DOHH2 (cell line): ENCODE data around the gene CPLX1.

Source experiments
- H3F3A ChIP-seq: fragments of 200-600 bp; sonication (generic), shearing (Covaris generic); 2 replicates; pipeline ENCODE4 v1.6.0; 2016; ENCODE audit warnings: antibody characterized with exemption, mild to moderate bottlenecking; ENCODE audit not compliant: control insufficient read depth, insufficient read depth
- H3K27ac ChIP-seq: fragments of 200-600 bp; sonication (generic); 2 replicates; pipeline ENCODE4 v1.5.1; 2014; ENCODE audit warnings: low read depth, mild to moderate bottlenecking, low read length, moderate library complexity
- H3K27me3 ChIP-seq: fragments of 200-600 bp; sonication (generic); 2 replicates; pipeline ENCODE4 v1.6.1; 2014; ENCODE audit warnings: mild to moderate bottlenecking, low read length, mixed read lengths; ENCODE audit not compliant: control insufficient read depth
- H3K36me3 ChIP-seq: fragments of 200-600 bp; sonication (generic); 2 replicates; pipeline ENCODE4 v1.6.1; 2014; ENCODE audit warnings: mild to moderate bottlenecking, low read length, moderate library complexity, mixed read lengths; ENCODE audit not compliant: control insufficient read depth
- H3K4me1 ChIP-seq: fragments of 200-600 bp; sonication (generic); 2 replicates; pipeline ENCODE4 v1.6.1; 2014; ENCODE audit warnings: mild to moderate bottlenecking, low read length, mixed read lengths; ENCODE audit not compliant: control insufficient read depth
- H3K4me2 ChIP-seq: fragments of 200-600 bp; sonication (generic); 2 replicates; pipeline ENCODE4 v1.6.0; 2014; ENCODE audit warnings: mild to moderate bottlenecking, low read length, moderate library complexity
- H3K4me3 ChIP-seq: fragments of 200-600 bp; sonication (generic); 2 replicates; pipeline ENCODE4 v1.5.1; 2014; ENCODE audit warnings: mild to moderate bottlenecking, low read length, mixed read lengths
- H3K79me2 ChIP-seq: fragments of 200-600 bp; sonication (generic); 2 replicates; pipeline ENCODE4 v1.6.1; 2014; ENCODE audit warnings: mild to moderate bottlenecking, low read length, mixed read lengths; ENCODE audit not compliant: control insufficient read depth
- H3K9me2 ChIP-seq: fragments of 200-600 bp; sonication (generic); replicated peaks from 2 replicates; pipeline ENCODE4 v1.6.1; 2014; ENCODE audit warnings: mild to moderate bottlenecking, low read length, mixed read lengths; ENCODE audit not compliant: control insufficient read depth
- H3K9me3 ChIP-seq: fragments of 200-600 bp; sonication (generic); 2 replicates; pipeline ENCODE4 v1.6.1; 2014; ENCODE audit warnings: antibody characterized with exemption, low read length, mixed read lengths; ENCODE audit not compliant: control insufficient read depth, insufficient read depth
- H4K20me1 ChIP-seq: fragments of 200-600 bp; sonication (generic); 2 replicates; pipeline ENCODE4 v1.6.0; 2014; ENCODE audit warnings: low read depth, mild to moderate bottlenecking, antibody characterized with exemption, low read length, moderate library complexity; ENCODE audit not compliant: control insufficient read depth, insufficient read depth
- CTCF ChIP-seq: fragments of 200-600 bp; sonication (generic); IDR thresholded peaks from one replicate; pipeline ENCODE4 v1.5.1; 2014; ENCODE audit warnings: antibody characterized with exemption, mild to moderate bottlenecking, low read depth, low read length; ENCODE audit not compliant: poor library complexity, severe bottlenecking
- EZH2phosphoT487 ChIP-seq: fragments of 200-600 bp; sonication (generic); IDR thresholded peaks from 2 replicates; pipeline ENCODE4 v1.6.1; 2017; ENCODE audit warnings: borderline replicate concordance, mild to moderate bottlenecking, antibody characterized with exemption, low read length, moderate library complexity, mixed read lengths

The CPLX1 gene

GRCh38 chr4:822361-823175 lies 3.4 kb downstream of the CPLX1 start:
- Histone ChIP-seq H3K9me3 (no peaks in the 10 kb centered on the region), H3K4me2 (no peak overlapping the region), H3K4me1 (no peaks in the 10 kb centered on the region), H3K27ac (no peak overlapping the region), H3K27me3 (peaks cover 5% of the 10 kb centered on the region), H4K20me1 (no peaks in the 10 kb centered on the region), H3F3A (no peaks in the 10 kb centered on the region), H3K36me3 (no peaks in the 10 kb centered on the region), H3K4me3 (no peak overlapping the region), H3K9me2 (no peaks in the 10 kb centered on the region), H3K79me2 (no peaks in the 10 kb centered on the region)
- no peak for TF ChIP-seq CTCF
- no peak for TF ChIP-seq EZH2phosphoT487

- Histone ChIP-seq H4K20me1 (no peaks in the 10 kb centered on the region), H3K4me2 (no peak overlapping the region), H3K4me3 (no peak overlapping the region), H3K9me2 (no peaks in the 10 kb centered on the region), H3K27me3 (peaks cover 2% of the 10 kb centered on the region), H3K4me1 (peaks cover 3% of the 10 kb centered on the region), H3K36me3 (no peaks in the 10 kb centered on the region), H3K27ac (no peak overlapping the region), H3K9me3 (no peaks in the 10 kb centered on the region), H3K79me2 (no peaks in the 10 kb centered on the region), H3F3A (0 out of 2 replicates have a peak, but pooled peaks cover 2% of the 10 kb centered on the region)
- TF ChIP-seq CTCF = no peak
Measured at GRCh38 chr4:821631-822030, 4.3 kb downstream of the CPLX1 start.

- Histone ChIP-seq H3K4me1 (peaks cover 6% of the 10 kb centered on the region), H3K27me3 (peaks cover 4% of the 10 kb centered on the region), H3K9me2 (no peaks in the 10 kb centered on the region), H4K20me1 (no peaks in the 10 kb centered on the region), H3K36me3 (no peaks in the 10 kb centered on the region), H3K4me3 (no peak overlapping the region), H3F3A (0 out of 2 replicates have a peak, but pooled peaks cover 2% of the 10 kb centered on the region), H3K79me2 (no peaks in the 10 kb centered on the region), H3K9me3 (no peaks in the 10 kb centered on the region), H3K4me2 (no peak overlapping the region), H3K27ac (no peak overlapping the region)
- TF ChIP-seq EZH2phosphoT487 (no peak), CTCF (no peak)
Measured at GRCh38 chr4:821181-821591, 4.7 kb downstream of the CPLX1 start.
